Measurements from ENCODE around the gene AQP11.
A peak's percentile ranks its signal among the peaks of the same experiment; 100 is the strongest.
"Not testable (repeated sequence)": the region's sequence is repeated elsewhere in the genome, so short reads cannot be mapped to it uniquely, and the experiment has no call there.

The AQP11 gene

GRCh38 chr11:77547863-77548551 lies 41.7 kb upstream of the AQP11 start:
- TF ChIP-seq EZH2 (IDR thresholded peaks at IDR 0.05; ENCODE audit: borderline replicate concordance, low read depth, low read length, severe bottlenecking) (no peak), CTCF (IDR thresholded peaks at IDR 0.05; ENCODE audit: borderline replicate concordance, extremely low read depth, low read length, poor library complexity, severe bottlenecking) (peak; percentile 49)

GRCh38 chr11:77548552-77549445 lies 41.0 kb upstream of the AQP11 start:
- no peak overlapping the region for H3K27ac ChIP-seq (ENCODE audit: low read length)
- no peaks in the 10 kb centered on the region for H3K4me1 ChIP-seq (ENCODE audit: insufficient read depth, low read length)
- DNase-seq (no peak), ATAC-seq (ENCODE audit: insufficient read depth, low read depth) (no peak)
- no peak overlapping the region for H3K4me2 ChIP-seq (ENCODE audit: insufficient read depth, low read length)
- H4K20me1 ChIP-seq (ENCODE audit: insufficient read depth, low read length) = no peaks in the 10 kb centered on the region
- no peak overlapping the region for H3K4me3 ChIP-seq (ENCODE audit: low read depth in 1 of 2, low read length in 2 of 2)
- H3K9me3 ChIP-seq (ENCODE audit: insufficient read depth, low read length, severe bottlenecking) = no peaks in the 10 kb centered on the region
- H3K27me3 ChIP-seq (ENCODE audit: insufficient read depth, low read length, poor library complexity) = no peaks in the 10 kb centered on the region
- no peaks in the 10 kb centered on the region for H3K36me3 ChIP-seq (ENCODE audit: insufficient read depth, low read length)
- no peak overlapping the region for H3K9ac ChIP-seq (ENCODE audit: low read depth, low read length)
- no peaks in the 10 kb centered on the region for H3K79me2 ChIP-seq (ENCODE audit: insufficient read depth, low read length)
- no peak overlapping the region for H2AFZ ChIP-seq (ENCODE audit: low read depth, low read length)
- TF ChIP-seq CTCF (IDR thresholded peaks at IDR 0.05; ENCODE audit: borderline replicate concordance, extremely low read depth, low read length, poor library complexity, severe bottlenecking) (no peak), EZH2 (IDR thresholded peaks at IDR 0.05; ENCODE audit: borderline replicate concordance, low read depth, low read length, severe bottlenecking) (no peak)

More at GRCh38 chr11:77547863-77548551, 41.7 kb upstream of the AQP11 start:
- DNase-seq (peak; percentile 17), ATAC-seq (ENCODE audit: insufficient read depth, low read depth) (no peak)
- H3K27me3 ChIP-seq (ENCODE audit: insufficient read depth, low read length, poor library complexity) = no peaks in the 10 kb centered on the region
- H3K79me2 ChIP-seq (ENCODE audit: insufficient read depth, low read length) = no peaks in the 10 kb centered on the region
- H4K20me1 ChIP-seq (ENCODE audit: insufficient read depth, low read length) = no peaks in the 10 kb centered on the region
- no peak overlapping the region for H3K4me2 ChIP-seq (ENCODE audit: insufficient read depth, low read length)
- no peak overlapping the region for H3K4me3 ChIP-seq (ENCODE audit: low read depth in 1 of 2, low read length in 2 of 2)
- H3K27ac ChIP-seq (ENCODE audit: low read length) = no peak overlapping the region
- no peaks in the 10 kb centered on the region for H3K9me3 ChIP-seq (ENCODE audit: insufficient read depth, low read length, severe bottlenecking)
- H3K36me3 ChIP-seq (ENCODE audit: insufficient read depth, low read length) = no peaks in the 10 kb centered on the region
- no peak overlapping the region for H2AFZ ChIP-seq (ENCODE audit: low read depth, low read length)
- no peak overlapping the region for H3K9ac ChIP-seq (ENCODE audit: low read depth, low read length)
- H3K4me1 ChIP-seq (ENCODE audit: insufficient read depth, low read length) = no peaks in the 10 kb centered on the region

- H3K4me1 ChIP-seq (ENCODE audit: insufficient read depth, low read length); H3K79me2 ChIP-seq (ENCODE audit: insufficient read depth, low read length); DNase-seq; ATAC-seq (ENCODE audit: insufficient read depth, low read depth); H3K4me2 ChIP-seq (ENCODE audit: insufficient read depth, low read length); H3K4me3 ChIP-seq (ENCODE audit: low read depth in 1 of 2, low read length in 2 of 2); H3K27me3 ChIP-seq (ENCODE audit: insufficient read depth, low read length, poor library complexity); H3K9ac ChIP-seq (ENCODE audit: low read depth, low read length); H4K20me1 ChIP-seq (ENCODE audit: insufficient read depth, low read length); H3K27ac ChIP-seq (ENCODE audit: low read length); H3K36me3 ChIP-seq (ENCODE audit: insufficient read depth, low read length); H3K9me3 ChIP-seq (ENCODE audit: insufficient read depth, low read length, severe bottlenecking); H2AFZ ChIP-seq (ENCODE audit: low read depth, low read length): not testable (repeated sequence)
Measured at GRCh38 chr11:77551426-77551825, 38.3 kb upstream of the AQP11 start.

- H3K4me2 ChIP-seq (ENCODE audit: insufficient read depth, low read length) = no peak overlapping the region
- H3K27me3 ChIP-seq (ENCODE audit: insufficient read depth, low read length, poor library complexity) = no peaks in the 10 kb centered on the region
- H3K79me2 ChIP-seq (ENCODE audit: insufficient read depth, low read length) = no peaks in the 10 kb centered on the region
- H3K4me1 ChIP-seq (ENCODE audit: insufficient read depth, low read length) = no peaks in the 10 kb centered on the region
- no peak overlapping the region for H3K27ac ChIP-seq (ENCODE audit: low read length)
- H2AFZ ChIP-seq (ENCODE audit: low read depth, low read length) = no peak overlapping the region
- H3K36me3 ChIP-seq (ENCODE audit: insufficient read depth, low read length) = 0 out of 2 replicates have a peak, but pooled peaks cover 2% of the 10 kb centered on the region
- ATAC-seq (ENCODE audit: insufficient read depth, low read depth) = peak; percentile 35; the same call in 1 of the 3 replicates
- no peak for DNase-seq
- no peaks in the 10 kb centered on the region for H4K20me1 ChIP-seq (ENCODE audit: insufficient read depth, low read length)
- no peak overlapping the region for H3K4me3 ChIP-seq (ENCODE audit: low read depth in 1 of 2, low read length in 2 of 2)
- TF ChIP-seq EZH2 (IDR thresholded peaks at IDR 0.05; ENCODE audit: borderline replicate concordance, low read depth, low read length, severe bottlenecking) (no peak), CTCF (IDR thresholded peaks at IDR 0.05; ENCODE audit: borderline replicate concordance, extremely low read depth, low read length, poor library complexity, severe bottlenecking) (peak; percentile 54)
- no peaks in the 10 kb centered on the region for H3K9me3 ChIP-seq (ENCODE audit: insufficient read depth, low read length, severe bottlenecking)
- H3K9ac ChIP-seq (ENCODE audit: low read depth, low read length) = no peak overlapping the region
Measured at GRCh38 chr11:77557553-77557952, 32.2 kb upstream of the AQP11 start.
